ENCODE measurements around the gene TRDMT1.

TRDMT1 gene

GRCh38 chr10:17206210-17206709 lies 4.8 kb upstream of the TRDMT1 start:
- H3K9me3 ChIP-seq (ENCODE audit: insufficient read depth, low read depth, low read length): no peaks in the 10 kb centered on the region
- H3K9ac ChIP-seq (ENCODE audit: low read depth, low read length): no peak overlapping the region
- no peak overlapping the region for H3K4me3 ChIP-seq (ENCODE audit: low read length)
- no peaks in the 10 kb centered on the region for H3K36me3 ChIP-seq (ENCODE audit: insufficient read depth, low read depth, low read length)
- no peaks in the 10 kb centered on the region for H3K27me3 ChIP-seq (ENCODE audit: insufficient read depth, low read length)
- H3K27ac ChIP-seq (ENCODE audit: low read length): no peak overlapping the region
- peaks cover 24% of the 10 kb centered on the region for H3K4me1 ChIP-seq (ENCODE audit: insufficient read depth, low read length)

GRCh38 chr10:17203416-17203815 lies 1.9 kb upstream of the TRDMT1 start:
- Histone ChIP-seq H3K36me3 (ENCODE audit: insufficient read depth, low read depth, low read length) (no peaks in the 10 kb centered on the region), H3K27ac (ENCODE audit: low read length) (no peak overlapping the region), H3K9me3 (ENCODE audit: insufficient read depth, low read depth, low read length) (no peaks in the 10 kb centered on the region), H3K4me1 (ENCODE audit: insufficient read depth, low read length) (peaks cover 39% of the 10 kb centered on the region), H3K4me3 (ENCODE audit: low read length) (no peak overlapping the region), H3K27me3 (ENCODE audit: insufficient read depth, low read length) (no peaks in the 10 kb centered on the region), H3K9ac (ENCODE audit: low read depth, low read length) (peak overlapping the region; percentile 25; the same call in 1 of the 2 replicates)

- H3K9me3 ChIP-seq (ENCODE audit: insufficient read depth, low read depth, low read length): no peaks in the 10 kb centered on the region
- no peak overlapping the region for H3K4me3 ChIP-seq (ENCODE audit: low read length)
- peak overlapping the region; percentile 25; the same call in 1 of the 2 replicates for H3K9ac ChIP-seq (ENCODE audit: low read depth, low read length)
- no peaks in the 10 kb centered on the region for H3K27me3 ChIP-seq (ENCODE audit: insufficient read depth, low read length)
- H3K27ac ChIP-seq (ENCODE audit: low read length): no peak overlapping the region
- H3K4me1 ChIP-seq (ENCODE audit: insufficient read depth, low read length): peaks cover 41% of the 10 kb centered on the region
- no peaks in the 10 kb centered on the region for H3K36me3 ChIP-seq (ENCODE audit: insufficient read depth, low read depth, low read length)
Measured at GRCh38 chr10:17202999-17203398, 1.5 kb upstream of the TRDMT1 start.

- Histone ChIP-seq H3K36me3 (ENCODE audit: insufficient read depth, low read depth, low read length) (no peaks in the 10 kb centered on the region), H3K27me3 (ENCODE audit: insufficient read depth, low read length) (no peaks in the 10 kb centered on the region), H3K9ac (ENCODE audit: low read depth, low read length) (peak overlapping the region; percentile 88; the same call in 1 of the 2 replicates), H3K27ac (ENCODE audit: low read length) (peak overlapping the region; percentile 80), H3K4me3 (ENCODE audit: low read length) (0 out of 2 replicates have a peak overlapping the region, but pooled peaks have one; percentile 91), H3K9me3 (ENCODE audit: insufficient read depth, low read depth, low read length) (no peaks in the 10 kb centered on the region), H3K4me1 (ENCODE audit: insufficient read depth, low read length) (peaks cover 41% of the 10 kb centered on the region)
Measured at GRCh38 chr10:17202506-17202905, 1.0 kb upstream of the TRDMT1 start.

GRCh38 chr10:17201794-17202116 lies 283 bp upstream of the TRDMT1 start:
- H3K4me3 ChIP-seq (ENCODE audit: low read length): peak overlapping the region; percentile 91; the same call in 1 of the 2 replicates
- H3K36me3 ChIP-seq (ENCODE audit: insufficient read depth, low read depth, low read length): no peaks in the 10 kb centered on the region
- H3K27me3 ChIP-seq (ENCODE audit: insufficient read depth, low read length): no peaks in the 10 kb centered on the region
- peaks cover 41% of the 10 kb centered on the region for H3K4me1 ChIP-seq (ENCODE audit: insufficient read depth, low read length)
- no peaks in the 10 kb centered on the region for H3K9me3 ChIP-seq (ENCODE audit: insufficient read depth, low read depth, low read length)
- H3K27ac ChIP-seq (ENCODE audit: low read length): peak overlapping the region; percentile 80
- peak overlapping the region; percentile 88 for H3K9ac ChIP-seq (ENCODE audit: low read depth, low read length)

- Histone ChIP-seq H3K36me3 (ENCODE audit: insufficient read depth, low read depth, low read length) (no peaks in the 10 kb centered on the region), H3K4me1 (ENCODE audit: insufficient read depth, low read length) (peaks cover 41% of the 10 kb centered on the region), H3K27ac (ENCODE audit: low read length) (peak overlapping the region; percentile 89), H3K4me3 (ENCODE audit: low read length) (peak overlapping the region; percentile 91), H3K27me3 (ENCODE audit: insufficient read depth, low read length) (no peaks in the 10 kb centered on the region), H3K9me3 (ENCODE audit: insufficient read depth, low read depth, low read length) (no peaks in the 10 kb centered on the region), H3K9ac (ENCODE audit: low read depth, low read length) (peak overlapping the region; percentile 88; the same call in 1 of the 2 replicates)
Measured at GRCh38 chr10:17200001-17200911, 1.2 kb downstream of the TRDMT1 start.

- H3K9ac ChIP-seq (ENCODE audit: low read depth, low read length): peak overlapping the region; percentile 88
- H3K4me3 ChIP-seq (ENCODE audit: low read length): peak overlapping the region; percentile 91
- 0 out of 2 replicates have a peak, but pooled peaks cover 2% of the 10 kb centered on the region for H3K9me3 ChIP-seq (ENCODE audit: insufficient read depth, low read depth, low read length)
- peaks cover 41% of the 10 kb centered on the region for H3K4me1 ChIP-seq (ENCODE audit: insufficient read depth, low read length)
- peak overlapping the region; percentile 89 for H3K27ac ChIP-seq (ENCODE audit: low read length)
- no peaks in the 10 kb centered on the region for H3K36me3 ChIP-seq (ENCODE audit: insufficient read depth, low read depth, low read length)
- H3K27me3 ChIP-seq (ENCODE audit: insufficient read depth, low read length): no peaks in the 10 kb centered on the region
Measured at GRCh38 chr10:17199351-17199804, 2.1 kb downstream of the TRDMT1 start.

- H3K9me3 ChIP-seq (ENCODE audit: insufficient read depth, low read depth, low read length): 0 out of 2 replicates have a peak, but pooled peaks cover 2% of the 10 kb centered on the region
- H3K9ac ChIP-seq (ENCODE audit: low read depth, low read length): no peak overlapping the region
- H3K4me3 ChIP-seq (ENCODE audit: low read length): no peak overlapping the region
- no peak overlapping the region for H3K27ac ChIP-seq (ENCODE audit: low read length)
- H3K36me3 ChIP-seq (ENCODE audit: insufficient read depth, low read depth, low read length): no peaks in the 10 kb centered on the region
- H3K27me3 ChIP-seq (ENCODE audit: insufficient read depth, low read length): no peaks in the 10 kb centered on the region
- peaks cover 28% of the 10 kb centered on the region for H3K4me1 ChIP-seq (ENCODE audit: insufficient read depth, low read length)
Measured at GRCh38 chr10:17196573-17196972, 4.9 kb downstream of the TRDMT1 start.

- H3K9ac ChIP-seq (ENCODE audit: low read depth, low read length): no peak overlapping the region
- H3K4me3 ChIP-seq (ENCODE audit: low read length): no peak overlapping the region
Measured at GRCh38 chr10:17196045-17196444, 5.4 kb downstream of the TRDMT1 start.

GRCh38 chr10:17195083-17195482 lies 6.4 kb downstream of the TRDMT1 start:
- no peaks in the 10 kb centered on the region for H3K27me3 ChIP-seq (ENCODE audit: insufficient read depth, low read length)
- no peak overlapping the region for H3K27ac ChIP-seq (ENCODE audit: low read length)
- no peak overlapping the region for H3K4me3 ChIP-seq (ENCODE audit: low read length)
- peaks cover 23% of the 10 kb centered on the region for H3K4me1 ChIP-seq (ENCODE audit: insufficient read depth, low read length)
- H3K9me3 ChIP-seq (ENCODE audit: insufficient read depth, low read depth, low read length): 0 out of 2 replicates have a peak, but pooled peaks cover 2% of the 10 kb centered on the region
- no peak overlapping the region for H3K9ac ChIP-seq (ENCODE audit: low read depth, low read length)
- no peaks in the 10 kb centered on the region for H3K36me3 ChIP-seq (ENCODE audit: insufficient read depth, low read depth, low read length)

More at GRCh38 chr10:17196045-17196444, 5.4 kb downstream of the TRDMT1 start:
- Histone ChIP-seq H3K9me3 (ENCODE audit: insufficient read depth, low read depth, low read length) (0 out of 2 replicates have a peak, but pooled peaks cover 2% of the 10 kb centered on the region), H3K36me3 (ENCODE audit: insufficient read depth, low read depth, low read length) (no peaks in the 10 kb centered on the region), H3K4me1 (ENCODE audit: insufficient read depth, low read length) (peaks cover 28% of the 10 kb centered on the region), H3K27ac (ENCODE audit: low read length) (no peak overlapping the region), H3K27me3 (ENCODE audit: insufficient read depth, low read length) (no peaks in the 10 kb centered on the region)

GRCh38 chr10:17190602-17191001 lies 10.9 kb downstream of the TRDMT1 start:
- H3K4me3 ChIP-seq (ENCODE audit: low read length): no peak overlapping the region
- H3K36me3 ChIP-seq (ENCODE audit: insufficient read depth, low read depth, low read length): no peaks in the 10 kb centered on the region
- 0 out of 2 replicates have a peak, but pooled peaks cover 2% of the 10 kb centered on the region for H3K9me3 ChIP-seq (ENCODE audit: insufficient read depth, low read depth, low read length)
- no peaks in the 10 kb centered on the region for H3K27me3 ChIP-seq (ENCODE audit: insufficient read depth, low read length)
- H3K27ac ChIP-seq (ENCODE audit: low read length): no peak overlapping the region
- 0 out of 2 replicates have a peak, but pooled peaks cover 6% of the 10 kb centered on the region for H3K4me1 ChIP-seq (ENCODE audit: insufficient read depth, low read length)
- no peak overlapping the region for H3K9ac ChIP-seq (ENCODE audit: low read depth, low read length)
